D341Med (cell line): ENCODE results near the gene KCTD16.

ENCODE experiments used
- DNase-seq: peaks from one replicate; pipeline ENCODE4 v3.0.0; 2012; ENCODE audit warnings: low spot score

Gene KCTD16

DNA sequence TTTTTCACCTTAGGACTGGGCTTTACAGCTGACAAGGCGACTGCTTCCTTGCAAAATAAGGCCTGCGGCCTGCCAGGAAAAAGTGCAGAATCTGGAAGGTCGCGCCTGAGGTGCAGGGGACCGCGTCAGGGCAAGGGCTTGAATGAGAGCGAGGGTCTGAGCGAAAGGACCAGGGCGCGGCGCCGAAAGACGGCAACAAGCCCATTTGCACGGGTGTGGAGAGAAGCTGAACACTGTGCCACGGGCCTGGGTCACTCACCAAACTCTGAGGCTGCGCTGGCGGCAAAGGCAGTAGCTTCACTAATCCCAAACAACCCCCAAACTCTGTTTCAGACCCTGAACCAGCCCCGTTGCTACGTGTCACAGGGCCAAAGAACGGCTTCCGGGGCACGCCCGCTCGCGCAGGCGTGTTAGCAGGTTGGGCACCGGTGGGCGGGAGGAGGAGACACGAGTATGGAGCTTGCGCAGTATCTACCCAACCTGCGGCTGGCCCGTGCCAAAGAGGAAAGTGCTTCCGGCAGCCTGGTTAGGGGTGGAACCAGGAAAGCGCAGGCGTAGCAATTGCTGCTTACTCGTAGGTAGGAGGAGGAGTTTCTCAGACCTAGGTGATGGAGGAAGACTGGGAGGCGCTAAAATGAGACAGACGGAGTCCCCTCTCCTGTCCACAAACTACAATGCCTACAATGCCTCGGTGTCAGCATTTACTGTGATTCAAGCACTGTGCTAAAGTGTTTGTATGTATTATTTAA, at the start of gene KCTD16, which contains the start of gene YIPF5:
KCTD16 (plus strand) TSS at position 598 of the 749 bp plus-strand sequence.
YIPF5 (minus strand) TSS at position 384 of the 749 bp plus-strand sequence. CDS start 704 bp downstream, outside the sequence.
- peak; percentile 97 for DNase-seq

DNA sequence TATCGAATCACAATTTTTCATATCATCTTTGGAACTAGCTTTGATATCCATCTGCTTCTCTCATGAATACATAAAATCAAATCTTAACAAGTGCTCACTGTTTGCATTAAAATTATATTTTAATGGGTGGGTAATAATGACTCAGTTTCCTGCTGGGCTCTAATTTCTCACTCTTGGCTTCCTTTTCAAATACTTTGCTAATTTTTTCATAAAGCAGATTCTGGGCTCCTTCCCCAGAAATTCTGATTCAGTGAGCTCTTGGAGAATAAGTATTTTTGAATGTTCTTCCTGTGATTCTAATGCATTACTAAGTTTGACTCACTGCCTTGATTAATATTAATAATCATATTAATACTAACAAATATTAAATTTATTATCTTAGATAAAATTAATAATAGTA, 49.1 kb upstream of the KCTD16 start:
- DNase-seq, result no peak

DNA sequence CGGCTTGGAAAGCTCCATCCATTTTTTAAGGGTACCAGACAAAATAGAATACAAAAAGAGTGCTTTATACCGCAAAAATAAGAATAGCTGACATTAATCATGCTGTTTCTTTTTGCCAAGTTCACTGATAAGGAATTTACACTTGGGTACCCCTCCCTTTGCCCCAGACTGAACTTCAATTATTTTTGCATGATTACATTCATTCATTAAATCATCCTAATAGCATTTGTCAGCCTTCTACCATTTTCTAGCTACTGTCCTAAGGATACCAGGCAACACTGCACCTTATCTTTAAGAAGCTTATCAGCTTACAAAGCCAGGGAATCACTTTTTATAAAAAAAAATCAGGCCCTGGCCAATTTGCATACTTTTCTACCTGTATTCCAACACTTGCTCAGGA, 48.6 kb upstream of the KCTD16 start:
- peak; percentile 38 for DNase-seq

DNA sequence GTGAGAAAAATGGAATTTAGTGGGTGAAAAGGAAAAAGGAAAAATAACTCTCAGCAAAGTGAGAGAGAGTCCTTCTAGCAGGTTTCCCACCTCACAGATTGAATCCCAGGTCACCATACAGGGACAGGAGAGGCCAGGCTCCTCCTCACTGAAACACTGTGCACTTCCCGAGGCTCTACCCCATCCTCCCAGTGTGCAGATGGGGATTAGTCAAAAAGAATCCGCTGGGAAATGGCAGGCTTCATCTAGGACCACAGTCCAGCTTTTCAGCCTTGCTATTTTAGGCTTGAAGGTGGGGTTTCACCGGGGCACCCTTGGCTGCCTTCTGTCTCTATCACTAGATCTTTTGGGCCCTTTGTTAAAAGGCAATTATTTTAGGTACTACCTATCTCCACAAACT, 48.0 kb upstream of the KCTD16 start:
- DNase-seq, result peak; percentile 71

DNA sequence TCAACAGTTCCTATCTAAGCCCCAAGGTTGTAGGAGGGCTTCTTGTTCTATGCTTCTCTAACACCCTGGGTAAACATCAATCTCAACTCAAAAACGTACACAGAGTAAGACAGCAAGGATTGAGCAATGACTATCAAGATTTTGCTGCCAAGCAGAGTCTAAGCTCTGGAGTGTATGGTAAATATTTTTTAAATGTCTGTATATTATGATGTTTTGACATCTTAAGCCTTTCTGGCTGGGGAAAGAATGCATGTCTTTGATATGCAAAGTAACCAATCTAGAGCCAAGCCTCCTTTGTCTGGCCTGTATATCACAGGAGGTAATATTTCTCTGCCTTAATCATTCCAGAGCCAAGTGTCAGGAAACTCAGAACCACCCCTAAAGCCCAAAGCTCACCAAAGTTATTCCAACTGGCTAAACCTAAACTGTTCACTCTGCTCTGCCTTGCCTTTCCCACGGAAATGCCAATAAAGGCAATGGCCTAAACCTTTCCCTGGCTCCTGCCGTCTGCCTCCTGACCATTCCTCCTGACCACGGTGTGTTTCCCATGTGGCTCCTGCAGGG, 45.4 kb upstream of the KCTD16 start:
- no peak for DNase-seq

DNA sequence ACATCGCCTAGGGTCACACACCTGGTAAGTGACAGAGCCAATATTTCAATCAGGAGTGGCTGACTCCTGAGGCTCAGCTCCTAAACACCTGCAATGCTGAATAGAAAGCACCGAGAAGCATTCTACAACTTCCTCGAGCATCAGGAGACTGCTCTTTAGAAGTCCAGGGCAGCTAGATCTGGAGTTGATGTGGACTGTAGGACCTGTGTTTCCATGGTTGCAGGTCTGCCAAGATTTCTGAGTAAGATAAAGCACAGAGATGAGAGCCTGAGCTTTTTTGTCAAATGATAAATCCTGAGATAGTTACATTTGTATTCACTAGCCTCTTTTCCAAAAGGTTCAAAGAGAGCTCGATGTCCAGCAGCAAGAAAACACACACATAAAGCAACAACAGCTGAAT, 44.0 kb upstream of the KCTD16 start:
- DNase-seq, result no peak

DNA sequence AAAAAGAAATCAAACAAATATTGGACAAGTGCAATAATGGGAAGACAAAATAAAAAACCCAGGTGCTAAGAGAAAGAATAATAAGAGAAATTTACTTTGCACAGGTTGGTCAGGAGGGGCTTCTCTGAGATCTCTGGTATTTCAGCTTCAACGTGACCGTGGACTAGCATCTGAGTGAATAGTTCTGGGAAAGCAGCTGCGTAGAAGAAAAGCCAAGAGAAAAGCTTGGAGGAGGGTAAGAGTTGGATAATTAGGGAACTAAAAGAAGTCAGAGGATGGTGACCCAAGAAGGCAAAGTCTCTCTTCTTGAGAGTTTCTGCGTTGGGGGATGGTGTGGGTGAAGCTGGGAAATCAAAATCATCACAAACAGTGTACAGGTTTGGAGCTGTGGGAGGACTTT, 41.8 kb upstream of the KCTD16 start:
- DNase-seq, result no peak

DNA sequence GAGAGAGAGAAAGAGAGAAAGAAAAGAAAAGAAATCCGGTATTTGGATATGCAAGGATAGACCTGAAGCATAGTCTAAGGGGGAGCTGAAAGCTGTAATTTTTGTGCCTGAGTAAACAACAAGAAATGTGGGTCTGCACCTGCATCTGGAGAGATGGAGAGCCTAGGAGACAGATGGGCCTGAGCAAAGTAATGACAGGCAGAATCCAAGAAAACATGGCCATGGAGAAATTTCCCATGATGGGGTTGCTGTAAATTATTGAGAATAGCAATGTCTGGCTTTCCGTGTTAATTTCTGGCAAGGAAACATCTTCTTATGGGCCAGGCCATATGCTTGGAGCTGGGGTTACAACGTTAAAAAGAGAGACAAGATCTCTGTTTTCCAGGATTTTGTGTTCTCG, 40.4 kb upstream of the KCTD16 start:
- no peak for DNase-seq

DNA sequence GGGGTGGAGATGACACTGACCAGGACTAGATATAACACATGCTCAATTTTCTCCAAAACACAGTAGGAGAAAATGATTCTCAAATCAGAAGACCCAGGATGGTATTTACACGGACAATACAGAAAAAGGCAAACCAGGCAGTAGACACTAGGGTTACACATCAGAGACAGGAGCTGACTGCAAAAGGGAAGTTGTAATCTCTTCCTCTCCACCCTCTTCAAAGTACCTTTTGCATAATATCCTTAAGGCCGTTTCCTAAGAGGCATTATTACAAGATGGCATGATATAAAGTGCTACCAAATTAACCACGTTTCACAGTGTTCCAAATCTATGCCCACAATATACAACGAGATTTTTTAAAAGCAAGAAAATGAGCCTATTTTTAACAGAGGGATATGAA, 39.4 kb upstream of the KCTD16 start:
- no peak for DNase-seq

DNA sequence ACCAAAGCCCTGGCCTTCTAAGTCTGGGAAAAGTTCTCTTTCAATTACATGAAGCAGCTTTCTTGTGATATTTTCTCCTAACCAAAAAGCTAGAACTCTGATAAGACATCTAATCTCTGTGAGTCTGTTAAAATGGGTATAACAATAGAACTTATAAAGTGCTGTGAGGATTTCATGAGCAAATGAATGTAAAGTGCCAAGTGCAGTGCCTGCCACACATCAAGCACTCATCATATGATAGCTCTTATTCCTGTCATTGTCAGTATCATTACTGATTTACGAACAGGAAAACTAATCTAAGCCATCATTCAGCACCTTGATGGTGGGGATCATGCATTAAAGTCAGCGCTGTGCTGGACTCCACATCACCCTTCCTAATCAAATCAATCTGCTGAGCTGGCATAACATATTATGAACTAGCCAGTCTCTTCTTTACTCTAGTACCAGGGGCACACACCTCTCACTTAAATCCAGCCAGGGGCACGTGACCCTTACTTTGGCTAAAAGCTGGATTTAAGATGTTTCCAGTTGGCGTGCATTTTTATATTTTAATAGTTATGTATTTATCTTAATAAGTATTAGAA, 37.5 kb upstream of the KCTD16 start:
- DNase-seq, result no peak

DNA sequence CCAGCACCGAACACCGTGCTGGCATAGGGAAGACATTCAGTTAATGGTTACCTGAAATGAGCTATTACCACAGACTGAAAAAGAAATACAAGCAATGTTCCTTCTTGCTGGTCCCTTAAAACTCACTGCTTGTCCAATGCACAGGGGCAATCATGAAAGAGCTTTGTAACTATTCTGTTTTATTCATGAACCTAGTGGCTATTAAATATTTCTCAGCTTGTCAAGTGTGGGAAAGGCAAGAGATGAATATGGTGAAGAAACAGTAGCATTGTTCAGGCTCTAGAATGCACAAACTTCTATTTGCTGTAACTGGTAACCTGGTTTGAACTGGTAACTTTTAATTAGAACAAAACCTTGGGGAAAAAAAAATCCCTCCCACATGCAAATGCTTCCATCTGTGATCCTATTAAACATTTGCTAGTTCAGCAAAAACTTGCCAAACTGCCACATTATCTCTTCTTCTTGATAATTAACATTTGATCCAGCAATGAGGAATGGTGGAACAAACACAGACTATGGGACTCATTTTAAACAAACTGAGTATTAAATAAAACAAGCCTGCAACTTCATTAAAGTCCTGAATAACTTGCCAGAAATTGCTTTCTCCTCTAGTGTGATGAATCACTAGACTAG, 36.4 kb upstream of the KCTD16 start:
- no peak for DNase-seq

DNA sequence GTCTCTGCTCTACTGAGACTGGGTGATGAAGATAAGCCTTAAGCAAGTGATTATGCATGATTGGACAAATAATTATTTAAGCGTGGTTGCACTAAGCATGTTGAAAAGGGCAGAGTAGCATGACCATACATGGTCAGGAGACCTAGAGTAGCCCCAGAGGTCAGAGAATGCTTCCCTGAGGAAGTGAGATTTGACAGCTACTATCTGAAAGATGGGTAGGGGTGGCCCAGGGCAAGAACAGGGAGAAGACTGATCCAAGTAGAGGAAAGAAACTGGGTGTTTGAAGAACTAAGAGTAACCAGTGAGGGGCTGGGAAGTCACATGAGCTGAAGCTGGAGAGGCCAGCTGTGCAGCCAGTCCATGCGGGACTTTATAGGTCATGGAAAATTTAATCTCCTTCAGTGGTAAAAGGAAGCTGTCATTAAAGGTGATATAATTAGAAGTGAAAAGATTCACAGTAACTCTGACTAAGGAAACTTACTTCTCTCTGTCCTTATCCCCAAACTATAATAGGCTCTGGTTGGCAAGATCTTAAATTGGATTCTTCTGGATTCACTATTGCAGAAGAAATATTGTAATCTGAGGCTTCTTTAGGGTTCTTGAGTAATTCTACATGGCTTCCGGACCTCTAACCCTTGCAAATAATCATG, 35.4 kb upstream of the KCTD16 start:
- no peak for DNase-seq

DNA sequence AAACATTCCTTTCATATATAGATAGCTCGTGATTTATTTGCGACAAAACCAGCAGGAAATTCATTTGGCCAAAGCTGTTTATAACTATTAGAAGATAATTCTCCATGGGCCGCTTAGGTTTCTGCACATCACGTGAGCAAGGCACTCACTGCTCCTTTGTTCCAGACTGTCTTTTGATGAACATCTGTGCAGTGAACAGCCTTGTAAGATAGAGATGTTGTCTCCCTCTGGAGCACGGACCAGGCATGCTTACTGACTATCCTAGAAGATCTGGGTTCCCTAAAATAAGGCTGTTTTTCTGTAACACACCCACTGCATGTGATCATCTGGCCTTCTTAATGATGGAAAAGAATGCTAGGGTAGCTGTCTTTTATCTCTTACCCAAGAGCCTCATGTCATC, 31.1 kb upstream of the KCTD16 start:
- peak; percentile 39 for DNase-seq

DNA sequence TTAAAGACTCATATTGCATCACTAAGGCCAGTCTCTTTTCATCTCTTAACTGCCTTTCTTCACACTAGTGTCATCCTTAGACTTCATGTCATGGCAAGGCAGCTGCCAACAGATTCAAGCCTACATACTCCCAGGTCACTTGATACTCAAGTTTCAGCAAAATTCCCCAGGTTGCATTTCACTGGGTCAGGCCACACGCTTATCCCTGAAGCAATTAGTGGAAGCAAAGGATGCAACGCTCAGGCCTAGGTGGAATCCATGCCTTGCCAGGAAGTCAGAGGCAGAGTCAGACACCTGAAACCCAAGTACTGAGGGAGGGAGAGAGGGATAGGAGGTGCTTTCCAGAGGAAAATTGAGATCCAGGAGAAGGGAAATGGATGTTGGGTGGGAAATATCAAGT, 29.1 kb upstream of the KCTD16 start:
- no peak for DNase-seq

DNA sequence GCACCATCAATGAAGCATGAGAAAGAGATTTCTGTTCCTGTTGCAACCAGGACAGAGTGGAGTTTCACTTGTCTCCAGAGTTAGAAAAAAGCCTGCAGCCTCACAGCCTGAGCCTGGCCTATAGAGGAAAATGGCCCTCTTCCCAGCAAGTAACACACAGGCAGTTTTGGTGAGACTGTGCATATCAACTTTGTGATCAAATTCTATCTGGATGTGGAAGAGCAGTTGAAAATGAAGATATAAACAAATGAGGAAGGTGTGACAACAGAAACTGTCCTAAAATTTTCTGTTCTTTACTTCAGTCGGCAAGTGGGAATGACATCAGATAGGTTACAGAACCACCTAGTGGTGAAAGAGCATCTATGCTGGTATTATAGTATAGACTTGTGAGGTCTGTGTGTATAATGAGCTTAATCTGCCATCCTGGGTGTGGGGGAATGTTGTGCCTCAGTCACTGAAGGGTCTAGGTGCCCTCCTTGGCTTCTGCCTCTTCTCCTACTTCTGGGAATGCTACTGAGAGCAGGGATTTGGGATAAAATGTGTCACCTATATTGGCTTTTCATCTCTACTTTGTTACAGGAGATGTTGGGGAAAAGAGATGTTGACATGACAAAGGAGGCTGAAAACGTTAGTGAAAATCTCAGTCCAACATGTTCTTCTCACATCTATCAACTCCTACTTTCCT, 28.4 kb upstream of the KCTD16 start:
- peak; percentile 58 for DNase-seq

DNA sequence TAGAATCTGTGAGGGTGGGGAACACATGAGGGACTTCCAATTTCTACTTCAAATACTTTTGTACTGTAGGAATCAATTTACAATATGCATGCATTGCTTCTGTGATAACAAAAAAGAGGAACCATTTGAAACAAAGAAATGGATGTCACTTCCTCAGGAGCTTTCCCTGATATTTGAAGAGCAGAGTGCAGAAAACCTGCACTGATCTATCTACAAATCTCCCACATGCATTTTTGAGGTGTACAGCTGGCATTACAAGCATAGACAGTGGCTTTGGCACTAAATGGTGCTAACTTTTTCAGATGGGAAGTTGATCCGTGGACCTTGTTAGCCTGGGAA, 27.9 kb upstream of the KCTD16 start:
- no peak for DNase-seq

DNA sequence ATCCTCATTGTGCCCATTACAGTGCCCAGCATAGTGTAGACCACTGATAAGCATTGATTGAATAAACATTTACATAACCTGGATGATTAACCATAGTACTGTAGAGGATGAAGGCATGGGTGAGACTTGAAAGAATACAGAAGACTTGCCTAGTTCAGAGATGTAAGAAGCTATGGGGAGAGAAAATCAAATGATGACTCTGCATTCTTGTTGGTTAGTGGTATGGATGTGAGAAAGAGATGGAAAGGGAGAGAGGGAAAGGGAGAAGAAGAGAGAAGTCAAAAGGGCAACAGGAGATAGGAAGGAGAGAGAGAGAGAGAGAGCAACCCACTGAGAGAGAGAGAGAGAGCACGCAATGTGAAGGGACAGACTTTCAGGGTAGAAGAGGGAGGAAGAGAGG, 27.0 kb upstream of the KCTD16 start:
- no peak for DNase-seq

DNA sequence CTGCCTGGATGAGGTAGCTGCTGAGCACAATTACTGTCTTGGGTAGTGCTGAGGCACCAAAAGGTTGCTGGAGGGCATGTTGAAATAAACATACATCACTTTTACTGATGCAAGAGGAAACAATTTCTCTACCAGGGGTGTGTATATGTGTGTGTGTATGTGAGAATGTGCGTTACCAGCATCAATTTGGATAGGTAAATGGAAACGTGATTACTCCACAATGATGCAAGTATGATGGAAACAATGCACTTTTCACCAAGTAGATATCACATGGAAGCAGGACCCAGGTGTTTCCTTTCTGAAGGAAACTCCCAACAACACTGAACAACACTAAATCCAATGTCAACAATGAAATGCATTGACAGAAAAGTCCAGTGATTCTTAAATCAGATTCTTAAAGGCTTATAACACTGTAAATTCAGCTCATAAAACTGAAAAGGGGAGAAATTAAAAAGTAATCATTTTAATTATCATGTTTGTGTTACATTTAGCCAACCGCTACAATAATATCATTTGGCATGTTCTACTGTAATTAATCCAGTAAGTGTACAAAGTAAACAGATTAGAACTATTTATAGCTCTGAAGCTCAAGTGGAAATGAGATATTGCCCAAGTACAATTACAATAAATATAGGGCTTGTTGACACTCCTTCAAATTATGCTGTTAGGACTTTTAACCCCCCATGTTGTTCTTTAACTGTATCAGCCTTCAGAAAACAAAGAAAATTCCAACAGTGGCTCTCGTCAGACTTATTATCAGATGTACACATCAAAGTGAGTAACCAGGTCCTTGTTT, 25.5 kb upstream of the KCTD16 start:
- no peak for DNase-seq

DNA sequence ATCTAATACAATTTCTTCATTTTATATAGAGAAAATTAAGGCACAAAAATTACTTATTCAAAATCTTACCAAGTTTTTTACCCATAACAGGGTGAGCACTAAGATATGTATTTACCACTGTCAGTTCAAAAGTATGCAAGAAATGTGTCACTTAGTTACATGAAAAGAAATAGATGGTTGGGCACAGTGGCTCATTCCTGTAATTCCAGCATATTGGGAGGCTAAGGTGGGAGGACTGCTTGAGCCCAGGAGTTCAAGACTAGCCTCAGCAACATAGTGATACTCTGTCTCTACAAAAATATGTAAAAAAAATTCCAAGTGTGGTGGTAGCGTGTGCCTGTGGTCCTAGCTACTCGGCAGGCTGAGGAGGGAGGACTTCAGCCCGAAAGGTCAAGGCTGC, 19.6 kb upstream of the KCTD16 start:
- no peak for DNase-seq

DNA sequence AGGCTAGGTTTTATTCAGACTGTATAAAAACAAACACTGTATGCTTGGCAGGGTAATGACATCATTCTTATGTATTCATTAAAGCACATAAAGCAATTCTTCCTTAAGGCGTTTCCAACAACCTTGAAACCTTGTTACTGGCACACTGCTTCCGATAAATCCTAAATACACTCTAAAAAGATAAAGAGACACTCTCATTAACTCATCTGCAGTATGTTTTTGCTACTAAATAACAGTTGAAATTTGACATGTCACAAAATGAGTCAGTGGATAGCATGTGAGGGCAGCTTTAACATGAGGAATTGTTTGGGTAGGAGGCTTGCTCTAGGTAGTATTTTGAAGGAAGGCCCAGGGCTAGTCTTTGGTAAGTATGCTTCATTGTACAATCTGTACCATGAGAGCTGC, 13.9 kb upstream of the KCTD16 start:
- no peak for DNase-seq

DNA sequence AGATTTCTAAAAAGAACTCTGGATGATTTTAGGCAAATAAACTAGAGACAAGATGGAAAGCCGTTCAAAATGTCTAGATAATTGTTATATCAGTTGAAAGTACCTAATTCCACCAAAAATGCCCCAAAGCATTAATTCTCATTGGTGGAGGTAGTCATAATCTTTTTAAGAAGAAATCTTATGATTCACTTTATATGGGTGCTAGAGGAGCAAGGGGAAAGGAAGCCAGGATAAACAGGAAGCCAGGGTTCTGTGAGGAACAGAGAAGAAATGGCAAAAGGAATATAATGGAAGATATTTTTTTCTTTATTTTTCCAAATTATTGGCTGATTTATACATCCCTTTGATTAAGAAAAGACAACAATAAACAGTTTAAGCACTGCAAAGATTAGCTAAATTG, 8.0 kb upstream of the KCTD16 start:
- DNase-seq, result no peak
